Measurements from ENCODE around the gene CPA4.

DNA sequence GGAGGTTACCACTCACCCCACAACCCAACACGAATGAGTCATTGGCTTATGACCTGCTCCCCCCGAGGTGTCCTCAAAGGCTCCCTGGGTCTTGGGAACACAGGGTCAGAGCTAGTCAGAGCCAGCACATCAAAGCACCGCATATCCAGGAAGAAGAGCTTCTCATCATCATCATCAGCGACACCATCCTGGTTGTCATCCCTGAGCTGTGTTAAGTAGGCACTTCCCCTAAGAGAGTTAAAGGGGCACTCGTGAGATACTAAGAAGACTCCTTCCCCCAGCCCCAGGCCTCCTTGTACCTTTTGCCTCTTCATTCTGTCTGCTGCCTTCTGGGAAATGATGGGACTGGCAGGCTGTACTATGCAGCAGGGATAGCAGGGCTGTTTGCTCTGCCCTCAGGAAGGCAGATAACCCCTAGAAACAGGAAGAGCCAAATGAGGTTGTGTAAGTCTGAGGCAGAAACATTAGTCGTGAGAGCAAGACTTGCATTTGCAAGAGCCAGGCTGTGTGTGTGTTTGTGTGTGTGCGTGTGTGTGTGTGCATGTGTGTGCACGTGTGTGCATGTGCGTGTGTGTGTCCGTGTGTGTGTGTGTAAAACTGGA, 76.2 kb downstream of the CPA4 start:
- TF ChIP-seq, protein P1, sequence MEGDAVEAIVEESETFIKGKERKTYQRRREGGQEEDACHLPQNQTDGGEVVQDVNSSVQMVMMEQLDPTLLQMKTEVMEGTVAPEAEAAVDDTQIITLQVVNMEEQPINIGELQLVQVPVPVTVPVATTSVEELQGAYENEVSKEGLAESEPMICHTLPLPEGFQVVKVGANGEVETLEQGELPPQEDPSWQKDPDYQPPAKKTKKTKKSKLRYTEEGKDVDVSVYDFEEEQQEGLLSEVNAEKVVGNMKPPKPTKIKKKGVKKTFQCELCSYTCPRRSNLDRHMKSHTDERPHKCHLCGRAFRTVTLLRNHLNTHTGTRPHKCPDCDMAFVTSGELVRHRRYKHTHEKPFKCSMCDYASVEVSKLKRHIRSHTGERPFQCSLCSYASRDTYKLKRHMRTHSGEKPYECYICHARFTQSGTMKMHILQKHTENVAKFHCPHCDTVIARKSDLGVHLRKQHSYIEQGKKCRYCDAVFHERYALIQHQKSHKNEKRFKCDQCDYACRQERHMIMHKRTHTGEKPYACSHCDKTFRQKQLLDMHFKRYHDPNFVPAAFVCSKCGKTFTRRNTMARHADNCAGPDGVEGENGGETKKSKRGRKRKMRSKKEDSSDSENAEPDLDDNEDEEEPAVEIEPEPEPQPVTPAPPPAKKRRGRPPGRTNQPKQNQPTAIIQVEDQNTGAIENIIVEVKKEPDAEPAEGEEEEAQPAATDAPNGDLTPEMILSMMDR (IDR thresholded peaks at IDR 0.05), result peak in 1 of 4 experiments; percentile 7
- TF ChIP-seq POLR2A (IDR thresholded peaks at IDR 0.05), result no peak
- TF ChIP-seq POLR2AphosphoS5 (IDR thresholded peaks at IDR 0.05), result peak in 1 of 4 donors; percentile 47
- no peak for TF ChIP-seq EP300 (IDR thresholded peaks at IDR 0.05)
